ENCODE results near the gene DNAH3.

The DNAH3 gene

GRCh38 chr16:21070564-21070963 is 80.1 kb downstream of the DNAH3 start:
- TF ChIP-seq TAF1 (IDR thresholded peaks at IDR 0.05; ENCODE audit: borderline replicate concordance, insufficient read depth, low read length) (no peak), SIN3A (IDR thresholded peaks at IDR 0.05; ENCODE audit: borderline replicate concordance, insufficient read depth, low read length) (no peak), REST (IDR thresholded peaks at IDR 0.05; ENCODE audit: insufficient read depth in 1 of 2, low read depth in 2 of 2, low read length in 2 of 2) (no peak), FOXP2 (optimal IDR thresholded peaks at IDR 0.05; ENCODE audit: borderline replicate concordance, extremely low read depth, extremely low read length, insufficient read depth) (no peak), POLR2AphosphoS5 (IDR thresholded peaks at IDR 0.05; ENCODE audit: low read depth, low read length) (no peak)

GRCh38 chr16:21069986-21070385 is 80.7 kb downstream of the DNAH3 start:
- no peak for TF ChIP-seq FOXP2 (optimal IDR thresholded peaks at IDR 0.05; ENCODE audit: borderline replicate concordance, extremely low read depth, extremely low read length, insufficient read depth)
- TF ChIP-seq TAF1 (IDR thresholded peaks at IDR 0.05; ENCODE audit: borderline replicate concordance, insufficient read depth, low read length) = no peak
- TF ChIP-seq REST (IDR thresholded peaks at IDR 0.05; ENCODE audit: insufficient read depth in 1 of 2, low read depth in 2 of 2, low read length in 2 of 2) = no peak
- TF ChIP-seq SIN3A (IDR thresholded peaks at IDR 0.05; ENCODE audit: borderline replicate concordance, insufficient read depth, low read length) = no peak
- no peak for TF ChIP-seq POLR2AphosphoS5 (IDR thresholded peaks at IDR 0.05; ENCODE audit: low read depth, low read length)

- no peak for TF ChIP-seq SIN3A (IDR thresholded peaks at IDR 0.05; ENCODE audit: borderline replicate concordance, insufficient read depth, low read length)
- no peak for TF ChIP-seq REST (IDR thresholded peaks at IDR 0.05; ENCODE audit: insufficient read depth in 1 of 2, low read depth in 2 of 2, low read length in 2 of 2)
- TF ChIP-seq FOXP2 (optimal IDR thresholded peaks at IDR 0.05; ENCODE audit: borderline replicate concordance, extremely low read depth, extremely low read length, insufficient read depth) = no peak
- TF ChIP-seq TAF1 (IDR thresholded peaks at IDR 0.05; ENCODE audit: borderline replicate concordance, insufficient read depth, low read length) = no peak
- TF ChIP-seq POLR2AphosphoS5 (IDR thresholded peaks at IDR 0.05; ENCODE audit: low read depth, low read length) = no peak
These were observed 86.4 kb downstream of the DNAH3 start for GRCh38 chr16:21064203-21064602.

- no peak for TF ChIP-seq TAF1 (IDR thresholded peaks at IDR 0.05; ENCODE audit: borderline replicate concordance, insufficient read depth, low read length)
- TF ChIP-seq REST (IDR thresholded peaks at IDR 0.05; ENCODE audit: insufficient read depth in 1 of 2, low read depth in 2 of 2, low read length in 2 of 2) = no peak
- TF ChIP-seq SIN3A (IDR thresholded peaks at IDR 0.05; ENCODE audit: borderline replicate concordance, insufficient read depth, low read length) = no peak
- TF ChIP-seq FOXP2 (optimal IDR thresholded peaks at IDR 0.05; ENCODE audit: borderline replicate concordance, extremely low read depth, extremely low read length, insufficient read depth) = no peak
- no peak for TF ChIP-seq POLR2AphosphoS5 (IDR thresholded peaks at IDR 0.05; ENCODE audit: low read depth, low read length)
These were observed 90.6 kb downstream of the DNAH3 start for GRCh38 chr16:21060027-21060510.

GRCh38 chr16:21057875-21058274 is 92.8 kb downstream of the DNAH3 start:
- no peak for TF ChIP-seq FOXP2 (optimal IDR thresholded peaks at IDR 0.05; ENCODE audit: borderline replicate concordance, extremely low read depth, extremely low read length, insufficient read depth)
- no peak for TF ChIP-seq REST (IDR thresholded peaks at IDR 0.05; ENCODE audit: insufficient read depth in 1 of 2, low read depth in 2 of 2, low read length in 2 of 2)
- TF ChIP-seq TAF1 (IDR thresholded peaks at IDR 0.05; ENCODE audit: borderline replicate concordance, insufficient read depth, low read length) = no peak
- no peak for TF ChIP-seq POLR2AphosphoS5 (IDR thresholded peaks at IDR 0.05; ENCODE audit: low read depth, low read length)
- TF ChIP-seq SIN3A (IDR thresholded peaks at IDR 0.05; ENCODE audit: borderline replicate concordance, insufficient read depth, low read length) = no peak
